ENCODE results near the gene PDXK.
A peak's percentile ranks its signal among the peaks of the same experiment; 100 is the strongest.

PDXK gene

GRCh38 chr21:43806017-43806710 is 87.2 kb downstream of the PDXK start:
- DNase-seq (ENCODE audit: low spot score), result no peak

GRCh38 chr21:43808367-43808766 is 89.4 kb downstream of the PDXK start:
- no peak for DNase-seq (ENCODE audit: low spot score)

- no peak for DNase-seq (ENCODE audit: low spot score)
These were observed 89.9 kb downstream of the PDXK start for GRCh38 chr21:43808832-43809251.

- no peak for DNase-seq (ENCODE audit: low spot score)
These were observed 90.4 kb downstream of the PDXK start for GRCh38 chr21:43809346-43809799.

- no peak for DNase-seq (ENCODE audit: low spot score)
These were observed 91.0 kb downstream of the PDXK start for GRCh38 chr21:43809853-43810504.

- DNase-seq (ENCODE audit: low spot score), result peak; percentile 99
These were observed 91.8 kb downstream of the PDXK start for GRCh38 chr21:43810505-43811261.

GRCh38 chr21:43811262-43812105 is 92.6 kb downstream of the PDXK start:
- DNase-seq (ENCODE audit: low spot score), result no peak
